ENCODE measurements around the gene SBNO2. TPM values are rescaled to one million over a fixed set of nuclear protein-coding genes. Genes with fewer than 3 reads are reported as not detected.

Gene SBNO2
- total and polyA plus RNA-seq, 9 of the 15 experiments (the other 6 are each of a cell fraction or from before 2014, with no cell fraction given), result 0.01 to 46.2 (median 6.7) TPM

DNA sequence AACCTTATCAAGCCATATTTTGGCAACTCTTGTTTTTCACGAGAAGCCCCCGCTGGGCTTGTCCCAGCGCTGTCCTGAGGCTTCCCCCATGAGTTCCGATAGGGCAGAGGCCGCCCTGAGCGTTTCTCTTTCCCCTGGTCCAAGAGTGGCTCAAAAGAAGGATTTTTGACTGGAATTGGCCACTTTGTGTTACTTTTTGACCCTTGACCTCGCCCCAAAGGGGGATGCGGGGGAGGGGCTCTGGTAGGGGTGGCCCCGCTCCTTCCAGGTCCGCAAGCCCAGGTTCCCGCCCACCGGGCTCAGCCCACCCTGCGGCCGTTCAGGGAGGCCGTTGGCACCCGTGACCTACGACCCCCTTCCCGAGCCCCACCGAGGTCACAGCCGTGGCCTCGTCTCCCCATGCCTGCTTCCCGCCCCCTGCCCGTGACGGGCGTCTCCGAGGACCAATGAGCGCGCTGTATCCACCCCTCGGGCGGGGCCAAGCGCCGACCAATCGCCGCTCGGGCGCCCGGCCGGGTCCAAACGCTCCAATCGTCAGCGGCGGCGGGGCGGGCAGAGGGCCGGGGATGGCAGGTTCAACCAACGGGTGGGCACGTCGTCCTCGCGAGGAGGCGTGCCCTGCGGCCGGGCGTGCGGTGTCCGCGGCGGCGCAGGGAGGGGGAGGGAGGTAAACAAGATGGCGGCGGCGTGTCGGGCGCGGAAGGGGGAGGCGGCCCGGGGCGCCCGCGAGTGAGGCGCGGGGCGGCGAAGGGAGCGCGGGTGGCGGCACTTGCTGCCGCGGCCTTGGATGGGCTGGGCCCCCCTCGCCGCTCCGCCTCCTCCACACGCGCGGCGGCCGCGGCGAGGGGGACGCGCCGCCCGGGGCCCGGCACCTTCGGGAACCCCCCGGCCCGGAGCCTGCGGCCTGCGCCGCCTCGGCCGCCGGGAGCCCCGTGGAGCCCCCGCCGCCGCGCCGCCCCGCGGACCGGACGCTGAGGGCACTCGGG lies 31.3 kb upstream of the SBNO2 start, which contains the start of gene STK11 (continued):
- TF ChIP-seq, protein P1, sequence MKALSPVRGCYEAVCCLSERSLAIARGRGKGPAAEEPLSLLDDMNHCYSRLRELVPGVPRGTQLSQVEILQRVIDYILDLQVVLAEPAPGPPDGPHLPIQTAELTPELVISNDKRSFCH (CRISPR knock-in tag; IDR thresholded peaks at IDR 0.05), result no peak
- TF ChIP-seq, protein P1 (tag; IDR thresholded peaks at IDR 0.05), result no peak
- TF ChIP-seq NR1H2 (CRISPR knock-in tag; IDR thresholded peaks at IDR 0.05), result no peak
- TF ChIP-seq TCF7L2 (IDR thresholded peaks at IDR 0.05; ENCODE audit: low read depth, low read length), result no peak
- TF ChIP-seq ZFPM2 (CRISPR knock-in tag; IDR thresholded peaks at IDR 0.05), result no peak
- peak; percentile 91 for TF ChIP-seq NR2C2 (CRISPR knock-in tag; IDR thresholded peaks at IDR 0.05)
- peak; percentile 99 for TF ChIP-seq NR2C2 (tag; IDR thresholded peaks at IDR 0.05)
- TF ChIP-seq KAT8 (IDR thresholded peaks at IDR 0.05; ENCODE audit: low read depth), result no peak
- TF ChIP-seq RBM14 (IDR thresholded peaks at IDR 0.05; ENCODE audit: borderline replicate concordance, insufficient read depth, low read depth, low read length), result no peak
- no peak for TF ChIP-seq PML (IDR thresholded peaks at IDR 0.05; ENCODE audit: low read length)
- TF ChIP-seq, protein P2, sequence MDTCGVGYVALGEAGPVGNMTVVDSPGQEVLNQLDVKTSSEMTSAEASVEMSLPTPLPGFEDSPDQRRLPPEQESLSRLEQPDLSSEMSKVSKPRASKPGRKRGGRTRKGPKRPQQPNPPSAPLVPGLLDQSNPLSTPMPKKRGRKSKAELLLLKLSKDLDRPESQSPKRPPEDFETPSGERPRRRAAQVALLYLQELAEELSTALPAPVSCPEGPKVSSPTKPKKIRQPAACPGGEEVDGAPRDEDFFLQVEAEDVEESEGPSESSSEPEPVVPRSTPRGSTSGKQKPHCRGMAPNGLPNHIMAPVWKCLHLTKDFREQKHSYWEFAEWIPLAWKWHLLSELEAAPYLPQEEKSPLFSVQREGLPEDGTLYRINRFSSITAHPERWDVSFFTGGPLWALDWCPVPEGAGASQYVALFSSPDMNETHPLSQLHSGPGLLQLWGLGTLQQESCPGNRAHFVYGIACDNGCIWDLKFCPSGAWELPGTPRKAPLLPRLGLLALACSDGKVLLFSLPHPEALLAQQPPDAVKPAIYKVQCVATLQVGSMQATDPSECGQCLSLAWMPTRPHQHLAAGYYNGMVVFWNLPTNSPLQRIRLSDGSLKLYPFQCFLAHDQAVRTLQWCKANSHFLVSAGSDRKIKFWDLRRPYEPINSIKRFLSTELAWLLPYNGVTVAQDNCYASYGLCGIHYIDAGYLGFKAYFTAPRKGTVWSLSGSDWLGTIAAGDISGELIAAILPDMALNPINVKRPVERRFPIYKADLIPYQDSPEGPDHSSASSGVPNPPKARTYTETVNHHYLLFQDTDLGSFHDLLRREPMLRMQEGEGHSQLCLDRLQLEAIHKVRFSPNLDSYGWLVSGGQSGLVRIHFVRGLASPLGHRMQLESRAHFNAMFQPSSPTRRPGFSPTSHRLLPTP (IDR thresholded peaks at IDR 0.05; ENCODE audit: borderline replicate concordance, extremely low read depth, insufficient read length), result no peak
- TF ChIP-seq SMARCE1 (IDR thresholded peaks at IDR 0.05), result no peak
- TF ChIP-seq PTRF (tag; IDR thresholded peaks at IDR 0.05), result no peak; the same call in 1 of the 2 replicates
- TF ChIP-seq ZNF696 (CRISPR knock-in tag; conservative IDR thresholded peaks at IDR 0.05), result no peak
